HG02973 (cell line): ENCODE measurements around the gene PIK3AP1.

Experiments
- ATAC-seq: cut with Tn5 transposase; IDR thresholded peaks from one replicate; pipeline ENCODE4 v1.9.1; 2021; ENCODE audit warnings: moderate library complexity; ENCODE audit not compliant: unreplicated experiment

PIK3AP1 gene

DNA sequence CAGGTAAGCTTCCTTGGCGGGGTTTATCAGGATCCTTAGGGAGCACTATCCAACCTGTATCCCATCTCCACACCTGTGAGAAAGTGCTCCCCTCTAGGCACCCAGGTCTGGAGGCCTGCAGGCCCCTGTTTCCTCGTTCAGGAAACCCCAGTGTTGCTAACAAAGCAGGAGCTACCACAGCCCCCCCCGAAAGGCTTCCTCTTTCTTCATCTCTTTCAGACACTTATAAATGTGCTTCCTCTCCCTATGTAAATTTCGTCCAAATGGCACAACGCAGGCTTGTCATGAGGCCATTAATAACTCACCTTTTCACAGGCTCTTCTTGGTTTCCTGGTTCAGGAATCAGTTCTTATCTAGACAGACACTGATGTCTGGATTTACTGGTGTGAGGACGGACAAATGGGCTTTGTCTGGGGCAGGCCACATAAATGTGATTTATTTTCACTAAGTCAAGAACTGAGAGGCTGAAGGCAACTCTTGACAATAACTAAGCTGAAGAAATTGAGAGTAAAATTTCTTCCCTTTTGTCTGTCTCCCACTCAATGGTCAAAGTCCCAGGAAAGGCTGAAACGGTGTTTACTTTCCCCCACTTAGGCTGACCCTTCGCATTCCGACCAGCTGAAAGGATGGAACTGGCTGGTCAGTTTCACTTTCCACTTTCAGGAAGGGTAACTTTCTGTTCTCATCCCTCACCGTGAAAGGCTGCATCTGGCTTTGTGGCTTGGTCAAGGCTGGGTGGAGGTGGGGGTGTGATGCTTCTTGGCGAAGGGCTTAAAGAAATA lies 46.8 kb downstream of the PIK3AP1 start:
- ATAC-seq, result peak; percentile 45

- ATAC-seq, result no peak
Observed at GRCh38 chr10:96672481-96673175, 47.7 kb downstream of the PIK3AP1 start.

DNA sequence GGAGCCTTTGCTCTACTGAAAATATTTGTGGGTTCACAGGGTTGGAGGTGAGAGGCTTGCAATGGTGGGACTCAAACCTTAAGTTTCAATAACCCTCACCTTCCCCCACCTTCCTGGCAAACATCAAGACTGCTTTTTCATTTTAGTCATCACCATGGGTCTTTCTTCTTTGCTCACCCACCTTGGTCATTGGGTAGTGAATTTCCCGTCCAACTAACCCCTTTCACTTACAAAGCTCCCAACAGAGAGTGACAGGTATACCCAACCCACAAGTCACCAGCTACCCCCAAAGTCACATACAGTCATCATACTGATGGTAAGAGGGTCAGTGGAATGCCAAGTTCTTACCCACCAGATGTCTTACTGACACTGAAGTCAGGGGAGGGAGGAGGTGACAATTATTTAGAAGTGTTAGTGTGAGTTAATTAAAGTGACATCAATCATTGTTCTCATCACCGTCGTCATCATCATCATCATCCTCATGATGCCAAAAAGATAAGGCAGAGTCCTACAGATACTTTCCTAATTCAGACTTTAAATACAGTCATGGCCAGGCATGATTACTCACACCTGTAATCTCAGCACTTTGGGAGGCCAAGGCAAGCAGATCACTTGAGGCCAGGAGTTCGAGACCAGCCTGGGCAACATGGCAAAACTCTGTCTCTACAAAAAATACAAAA lies 49.0 kb downstream of the PIK3AP1 start:
- ATAC-seq, result no peak

GRCh38 chr10:96670786-96671185 lies 49.5 kb downstream of the PIK3AP1 start:
- no peak for ATAC-seq

GRCh38 chr10:96667401-96667800 lies 52.9 kb downstream of the PIK3AP1 start:
- no peak for ATAC-seq

GRCh38 chr10:96666741-96667140 lies 53.6 kb downstream of the PIK3AP1 start:
- no peak for ATAC-seq

- no peak for ATAC-seq
Observed at GRCh38 chr10:96665306-96665705, 55.0 kb downstream of the PIK3AP1 start.

DNA sequence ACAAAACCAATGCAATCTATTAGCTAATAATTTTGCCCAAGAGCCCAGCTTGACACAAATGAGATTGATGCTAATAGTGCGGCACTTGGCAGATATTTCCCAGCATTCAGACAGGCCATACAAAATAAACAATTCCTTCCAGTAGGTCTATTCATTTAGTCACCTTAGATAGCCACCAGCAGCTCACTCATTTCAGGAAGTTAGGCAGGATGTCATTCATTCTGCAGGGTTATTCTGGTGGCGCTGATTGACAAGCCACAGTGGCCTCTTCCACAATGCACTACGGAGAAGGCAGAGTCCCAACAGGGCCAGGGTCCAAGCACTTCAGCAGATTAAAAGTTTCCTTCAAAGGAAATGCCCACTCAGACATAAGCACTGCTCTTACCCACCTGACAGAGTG lies 55.8 kb downstream of the PIK3AP1 start:
- ATAC-seq, result no peak

GRCh38 chr10:96663797-96664196 lies 56.5 kb downstream of the PIK3AP1 start:
- no peak for ATAC-seq

DNA sequence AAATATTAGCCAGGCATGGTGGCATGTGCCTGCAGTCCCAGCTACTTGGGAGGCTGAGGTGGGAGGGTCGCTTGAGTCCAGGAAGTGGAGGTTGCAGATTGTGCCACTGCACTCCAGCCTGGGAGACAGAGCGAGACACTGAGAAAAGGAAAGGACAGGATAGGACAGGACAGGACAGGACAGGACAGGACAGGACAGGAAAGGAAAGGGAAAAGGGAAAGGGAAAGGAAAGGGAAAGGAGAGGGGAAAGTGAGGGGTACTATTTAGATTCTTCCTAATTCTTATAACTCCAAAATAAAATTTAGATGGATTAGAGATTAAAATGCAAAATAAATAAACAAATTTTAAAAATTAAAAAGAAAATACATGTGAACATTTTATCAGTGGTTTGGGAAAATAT lies 58.7 kb downstream of the PIK3AP1 start:
- no peak for ATAC-seq

- ATAC-seq, result no peak
Observed at GRCh38 chr10:96660297-96660696, 60.0 kb downstream of the PIK3AP1 start.

- no peak for ATAC-seq
Observed at GRCh38 chr10:96658844-96659243, 61.5 kb downstream of the PIK3AP1 start.

DNA sequence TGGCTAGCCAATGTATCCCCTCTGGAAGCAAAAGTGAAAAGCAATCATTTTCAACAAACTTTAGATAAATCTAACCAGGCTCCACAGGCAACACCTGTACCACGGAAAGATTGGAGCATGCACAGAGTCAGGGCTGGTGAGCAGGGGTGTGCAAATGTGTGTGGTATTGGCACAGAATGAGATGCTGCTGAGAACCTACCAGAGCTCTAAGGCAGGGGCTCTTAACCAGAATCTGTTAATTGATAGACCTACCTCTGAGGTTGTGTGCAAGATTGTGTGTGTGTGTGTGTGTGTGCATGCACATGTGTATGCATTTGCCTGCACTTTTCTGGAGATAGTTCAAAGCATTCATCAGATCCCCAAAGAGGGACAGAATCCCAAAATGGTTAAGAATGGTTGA lies 62.9 kb downstream of the PIK3AP1 start:
- ATAC-seq, result no peak

- ATAC-seq, result no peak
Observed at GRCh38 chr10:96656839-96657238, 63.5 kb downstream of the PIK3AP1 start.

GRCh38 chr10:96656198-96656577 lies 64.1 kb downstream of the PIK3AP1 start:
- ATAC-seq, result no peak

DNA sequence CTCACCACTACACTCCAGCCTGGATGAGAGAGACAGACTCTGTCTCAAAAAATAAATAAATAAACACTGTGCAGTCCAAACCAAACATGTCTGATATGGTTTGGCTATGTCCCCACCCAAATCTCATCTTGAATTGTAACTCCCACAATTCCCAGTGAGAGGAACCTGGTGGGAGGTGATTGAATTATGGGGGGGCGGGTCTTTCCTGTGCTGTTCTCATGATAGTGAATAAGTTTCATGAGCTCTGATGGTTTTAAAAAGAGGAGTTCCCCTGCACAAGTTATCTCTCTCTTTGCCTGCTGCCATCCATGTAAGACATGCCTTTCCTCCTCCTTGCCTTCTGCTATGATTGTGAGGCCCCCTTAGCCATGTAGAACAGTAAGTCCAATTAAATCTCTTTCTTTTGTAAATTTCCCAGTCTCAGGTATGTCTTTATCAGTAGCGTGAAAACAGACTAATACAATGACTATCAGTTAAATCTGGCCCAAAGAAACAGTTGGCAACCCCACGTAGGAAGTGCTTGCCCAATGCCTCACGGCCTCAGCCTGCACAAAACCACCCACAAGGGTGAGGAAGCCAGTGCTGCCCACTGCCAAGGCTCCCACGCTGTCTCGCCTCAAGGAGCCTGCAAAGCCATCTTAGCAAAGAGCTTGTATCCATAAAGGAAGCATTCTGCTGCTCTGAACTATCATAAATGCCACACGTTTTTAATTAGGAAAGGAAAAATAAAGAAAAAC lies 64.7 kb downstream of the PIK3AP1 start:
- no peak for ATAC-seq

- ATAC-seq, result peak; percentile 83
Observed at GRCh38 chr10:96651998-96652431, 68.3 kb downstream of the PIK3AP1 start.

DNA sequence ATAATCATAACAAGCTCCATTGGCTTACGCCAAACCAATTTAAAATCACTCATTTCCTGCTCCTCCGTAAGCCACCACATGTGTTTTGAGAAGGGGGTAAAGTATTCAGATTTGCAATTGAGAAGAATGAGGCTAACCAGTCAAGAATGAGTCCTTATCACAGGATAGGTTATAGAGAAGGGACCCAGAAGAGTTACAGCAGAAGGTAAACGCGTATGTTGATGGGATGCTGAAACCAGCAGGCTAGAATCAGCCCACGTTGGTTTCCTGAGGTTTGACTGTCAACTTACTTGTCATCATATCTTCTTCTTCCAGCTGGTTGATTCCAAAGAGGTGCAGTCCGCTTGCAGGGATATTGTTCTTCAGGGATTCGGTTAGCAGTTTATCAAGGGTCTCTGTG lies 69.4 kb downstream of the PIK3AP1 start:
- no peak for ATAC-seq

DNA sequence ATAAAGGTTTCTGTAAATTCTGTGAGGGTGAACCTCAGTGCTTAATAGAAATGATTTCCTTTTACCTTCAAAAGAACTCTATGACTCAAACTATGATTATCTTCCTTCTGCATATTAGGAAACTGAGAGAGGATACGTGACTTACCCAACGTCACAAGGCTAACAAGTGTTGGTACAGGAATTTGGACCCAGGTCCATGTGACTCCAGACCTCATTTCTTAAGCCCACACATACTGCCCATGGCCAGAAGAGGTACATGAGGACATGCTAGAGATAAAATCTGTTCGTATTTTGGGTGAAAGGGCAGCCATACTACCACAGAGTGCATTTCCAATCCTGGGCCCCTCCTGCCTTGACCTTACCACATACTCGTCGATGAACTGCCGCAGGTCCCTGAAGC lies 72.0 kb downstream of the PIK3AP1 start:
- no peak for ATAC-seq

DNA sequence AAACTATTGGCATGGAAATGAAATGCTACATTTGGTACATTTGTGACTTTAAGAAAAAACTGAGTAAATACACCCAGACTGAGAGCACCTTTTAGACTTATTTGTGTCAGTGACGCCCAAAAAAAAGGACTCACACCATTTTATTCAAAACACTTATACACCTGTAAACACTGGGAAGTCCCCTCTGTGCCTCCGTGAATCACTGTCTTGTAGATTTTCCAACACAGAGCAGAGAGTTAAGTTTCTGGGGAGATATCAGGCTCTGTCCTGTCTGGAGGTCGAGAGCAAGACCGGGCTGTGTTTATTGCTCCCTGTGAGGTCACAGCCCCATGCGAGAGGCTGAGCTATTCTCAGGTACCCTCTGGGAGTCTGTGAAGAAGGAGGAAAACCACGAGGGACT lies 72.8 kb downstream of the PIK3AP1 start:
- ATAC-seq, result no peak

GRCh38 chr10:96646751-96647166 lies 73.6 kb downstream of the PIK3AP1 start:
- no peak for ATAC-seq
